Fibroblast of the aortic adventitia (primary cell): ENCODE measurements around the gene SF1. TPM values are rescaled to one million over a fixed set of nuclear protein-coding genes. Genes with fewer than 3 reads are reported as not detected.
A peak's percentile ranks its signal among the peaks of the same experiment; 100 is the strongest.

Experiments
- DNase-seq: peaks from one replicate; pipeline ENCODE4 v3.0.0-alpha.2; 2010; ENCODE audit warnings: low read depth
- H3K4me3 ChIP-seq: 2 replicates; pipeline ENCODE4 v1.5.1; 2011; ENCODE audit warnings: low read depth, mild to moderate bottlenecking, control low read depth, low read length, moderate library complexity
- CTCF ChIP-seq: IDR thresholded peaks from 2 replicates; pipeline ENCODE4 v1.5.1; 2011; ENCODE audit warnings: mild to moderate bottlenecking, low read length, control low read depth, inconsistent platforms; ENCODE audit not compliant: insufficient read depth
- total RNA-seq: library from RNA; depleted of rRNA; stranded (reverse); fragments of >200 nt; gene quantifications from 2 replicates; pipeline ENCODE4 v1.2.3, GENCODE V29; 2012; ENCODE audit warnings: low replicate concordance

The SF1 gene
- total RNA-seq, 1 donor = 150 TPM

- peak overlapping the region; percentile 97 for H3K4me3 ChIP-seq
- peak; percentile 79 for DNase-seq
- no peak for TF ChIP-seq CTCF
These were observed 706 bp downstream of the SF1 start for GRCh38 chr11:64777449-64778222.

- no peak for DNase-seq
- peak overlapping the region; percentile 97 for H3K4me3 ChIP-seq
- TF ChIP-seq CTCF = no peak
These were observed 1.5 kb downstream of the SF1 start for GRCh38 chr11:64776875-64777274.

GRCh38 chr11:64776425-64776824, 1.9 kb downstream of the SF1 start:
- DNase-seq = no peak
- no peak for TF ChIP-seq CTCF
- peak overlapping the region; percentile 97 for H3K4me3 ChIP-seq

GRCh38 chr11:64774144-64774543, 4.2 kb downstream of the SF1 start:
- no peak overlapping the region for H3K4me3 ChIP-seq
- TF ChIP-seq CTCF = no peak
- DNase-seq = no peak

GRCh38 chr11:64772303-64773018, 5.9 kb downstream of the SF1 start:
- H3K4me3 ChIP-seq = no peak overlapping the region
- no peak for DNase-seq
- no peak for TF ChIP-seq CTCF

- no peak overlapping the region for H3K4me3 ChIP-seq
- DNase-seq = no peak
- no peak for TF ChIP-seq CTCF
These were observed 6.5 kb downstream of the SF1 start for GRCh38 chr11:64771861-64772260.

GRCh38 chr11:64770120-64770519, 8.2 kb downstream of the SF1 start:
- no peak overlapping the region for H3K4me3 ChIP-seq
- DNase-seq = no peak
- TF ChIP-seq CTCF = no peak
